IPS-11a (cell line): ENCODE measurements around the gene PMPCA.

Experiments
- H3K4me3 ChIP-seq: one replicate; pipeline ENCODE4 v1.5.1; 2013; ENCODE audit warnings: low read depth, low read length, control low read depth

PMPCA gene

GRCh38 chr9:136451221-136451877, 40.9 kb downstream of the PMPCA start:
- H3K4me3 ChIP-seq, result no peak overlapping the region

- no peak overlapping the region for H3K4me3 ChIP-seq
Measured at GRCh38 chr9:136453326-136453725, 42.9 kb downstream of the PMPCA start.

- H3K4me3 ChIP-seq, result no peak overlapping the region
Measured at GRCh38 chr9:136454026-136454796, 43.8 kb downstream of the PMPCA start.

- no peak overlapping the region for H3K4me3 ChIP-seq
Measured at GRCh38 chr9:136455043-136456002, 44.9 kb downstream of the PMPCA start.

- no peak overlapping the region for H3K4me3 ChIP-seq
Measured at GRCh38 chr9:136456258-136456657, 45.8 kb downstream of the PMPCA start.

GRCh38 chr9:136457326-136457725, 46.9 kb downstream of the PMPCA start:
- H3K4me3 ChIP-seq, result no peak overlapping the region

GRCh38 chr9:136459425-136459824, 49.0 kb downstream of the PMPCA start:
- H3K4me3 ChIP-seq, result no peak overlapping the region

- H3K4me3 ChIP-seq, result no peak overlapping the region
Measured at GRCh38 chr9:136460772-136461325, 50.4 kb downstream of the PMPCA start.

GRCh38 chr9:136462664-136463063, 52.2 kb downstream of the PMPCA start:
- no peak overlapping the region for H3K4me3 ChIP-seq

- H3K4me3 ChIP-seq, result no peak overlapping the region
Measured at GRCh38 chr9:136463578-136463977, 53.1 kb downstream of the PMPCA start.

GRCh38 chr9:136464241-136464640, 53.8 kb downstream of the PMPCA start:
- H3K4me3 ChIP-seq, result no peak overlapping the region

GRCh38 chr9:136465500-136466154, 55.2 kb downstream of the PMPCA start:
- H3K4me3 ChIP-seq, result no peak overlapping the region

GRCh38 chr9:136466155-136466541, 55.7 kb downstream of the PMPCA start:
- no peak overlapping the region for H3K4me3 ChIP-seq

GRCh38 chr9:136467766-136468165, 57.3 kb downstream of the PMPCA start:
- no peak overlapping the region for H3K4me3 ChIP-seq

GRCh38 chr9:136470356-136470755, 59.9 kb downstream of the PMPCA start:
- no peak overlapping the region for H3K4me3 ChIP-seq

GRCh38 chr9:136470792-136471469, 60.5 kb downstream of the PMPCA start:
- no peak overlapping the region for H3K4me3 ChIP-seq

- no peak overlapping the region for H3K4me3 ChIP-seq
Measured at GRCh38 chr9:136471802-136472487, 61.5 kb downstream of the PMPCA start.

GRCh38 chr9:136472640-136473353, 62.3 kb downstream of the PMPCA start:
- H3K4me3 ChIP-seq, result no peak overlapping the region

GRCh38 chr9:136473354-136473721, 62.9 kb downstream of the PMPCA start:
- no peak overlapping the region for H3K4me3 ChIP-seq
